Measurements from ENCODE around the gene HSD3B7.

- no peak for TF ChIP-seq CTCF (IDR thresholded peaks at IDR 0.05)
- no peak for TF ChIP-seq POLR2AphosphoS5 (IDR thresholded peaks at IDR 0.05)
- no peak for TF ChIP-seq POLR2A (IDR thresholded peaks at IDR 0.05)
- no peak for TF ChIP-seq EP300 (IDR thresholded peaks at IDR 0.05)
These were observed 33.8 kb upstream of the HSD3B7 start for GRCh38 chr16:30951193-30951592.

Measured in gastroesophageal sphincter (tissue), 3 donors.